Endothelial cell of umbilical vein (primary cell): Measurements from ENCODE around the gene APCDD1. TPM values are rescaled to one million over a fixed set of nuclear protein-coding genes. Genes with fewer than 3 reads are reported as not detected.

Experiments used
- BruUV-seq: library from RNA; stranded (reverse); fragments of 400-500 nt; replicated peaks from 2 replicates; lab custom pipeline; 2021; lab: Mats Ljungman, UMichigan
- CTCF ChIA-PET: fragments of 300-600, 350-600 bp; sonication (Branson Sonifier 250); formaldehyde crosslinking; loops from one replicate; lab custom pipeline; 2021; ENCODE audit warnings: antibody characterized with exemption, inconsistent platforms; lab: Charles Lee
- POLR2A ChIA-PET: fragments of 300-600, 350-600 bp; sonication (Branson Sonifier 250); formaldehyde crosslinking; loops from one replicate; lab custom pipeline; 2021; ENCODE audit warnings: antibody characterized with exemption, inconsistent platforms; lab: Charles Lee
- DNase-seq: peaks from one replicate; pipeline ENCODE4 v3.0.0-alpha.2; 2011; ENCODE audit warnings: low read depth, low spot score
- FAIRE-seq: peaks from 2 replicates; lab custom pipeline; 2011; peaks lifted over from hg19 to GRCh38; lab: Jason Lieb, UNC
- H2AFZ ChIP-seq: 2 replicates; pipeline ENCODE4 v1.6.0; 2012; ENCODE audit warnings: low read depth, low read length, control low read depth, inconsistent platforms
- H3K27ac ChIP-seq: 2 replicates; pipeline ENCODE4 v1.5.1; 2011; ENCODE audit warnings: low read depth, mild to moderate bottlenecking, control low read depth, low read length, moderate library complexity; ENCODE audit not compliant: insufficient read depth
- H3K27me3 ChIP-seq, 2 experiments: 2 replicates each; pipeline versions ENCODE4 v1.6.0 to v1.6.1; 2011; ENCODE audit warnings: low read length in 2 of 2, mixed read lengths in 1 of 2; ENCODE audit not compliant: control insufficient read depth in 2 of 2, insufficient read depth in 2 of 2
- H3K36me3 ChIP-seq, 2 experiments: 2 replicates in 1 of 2; 3 replicates in 1 of 2; pipeline ENCODE4 v1.5.1; 2011; ENCODE audit warnings: low read length in 2 of 2, mild to moderate bottlenecking in 1 of 2, moderate library complexity in 1 of 2; ENCODE audit not compliant: control insufficient read depth in 2 of 2, insufficient read depth in 2 of 2; ENCODE audit errors: extremely low read depth in 1 of 2
- H3K4me1 ChIP-seq: 3 replicates; pipeline ENCODE4 v1.5.1; 2011; ENCODE audit warnings: mild to moderate bottlenecking, low read length; ENCODE audit not compliant: control insufficient read depth, insufficient read depth; ENCODE audit errors: extremely low read depth
- H3K4me2 ChIP-seq: 2 replicates; pipeline ENCODE4 v1.6.1; 2011; ENCODE audit warnings: low read length, control low read depth, mixed read lengths; ENCODE audit not compliant: insufficient read depth
- H3K4me3 ChIP-seq, 3 experiments: fragments of 200-600 bp in 1 of 3; sonication (generic), shearing (Covaris generic) in 1 of 3; replicated peaks in 1 of 3; 2 replicates each; pipeline ENCODE4 v1.5.1; 2011 to 2016; ENCODE audit warnings: control low read depth in 3 of 3, low read length in 3 of 3, mild to moderate bottlenecking in 2 of 3, inconsistent platforms in 1 of 3, low read depth in 1 of 3, moderate library complexity in 1 of 3; ENCODE audit not compliant: insufficient read depth in 1 of 3
- H3K79me2 ChIP-seq: 2 replicates; pipeline ENCODE4 v1.6.0; 2012; ENCODE audit warnings: low read length, inconsistent platforms; ENCODE audit not compliant: control insufficient read depth, insufficient read depth
- H3K9ac ChIP-seq: replicated peaks from 2 replicates; pipeline ENCODE3; 2011; ENCODE audit warnings: low read length, control low read depth; ENCODE audit not compliant: insufficient read depth; ENCODE audit errors: extremely low read depth
- H3K9me1 ChIP-seq: replicated peaks from 3 replicates; pipeline ENCODE4 v1.6.0; 2011; ENCODE audit warnings: mild to moderate bottlenecking, low read length; ENCODE audit not compliant: control insufficient read depth, insufficient read depth; ENCODE audit errors: extremely low read depth
- H3K9me3 ChIP-seq: replicated peaks from 2 replicates; pipeline ENCODE4 v1.5.1; 2012; ENCODE audit warnings: low read length, inconsistent platforms; ENCODE audit not compliant: control insufficient read depth, insufficient read depth
- H4K20me1 ChIP-seq: replicated peaks from 2 replicates; pipeline ENCODE3; 2011; ENCODE audit warnings: mild to moderate bottlenecking, low read length; ENCODE audit not compliant: control insufficient read depth, insufficient read depth; ENCODE audit errors: extremely low read depth
- EZH2 ChIP-seq: IDR thresholded peaks from 2 replicates; pipeline ENCODE4 v1.6.1; 2012; ENCODE audit warnings: borderline replicate concordance, low read depth, mild to moderate bottlenecking, moderate library complexity, low read length, inconsistent platforms; ENCODE audit not compliant: severe bottlenecking
- FOS ChIP-seq: IDR thresholded peaks from 2 replicates; pipeline ENCODE4 v1.6.1; 2011; ENCODE audit warnings: mild to moderate bottlenecking, low read length, moderate library complexity, borderline replicate concordance; ENCODE audit not compliant: insufficient read depth
- GATA2 ChIP-seq: IDR thresholded peaks from 2 replicates; pipeline ENCODE4 v1.7.0; 2011; ENCODE audit warnings: low read depth, mild to moderate bottlenecking, moderate library complexity, mixed read lengths, low read length; ENCODE audit not compliant: insufficient read length, insufficient read depth
- JUN ChIP-seq: IDR thresholded peaks from 2 replicates; pipeline ENCODE4 v1.6.1; 2011; ENCODE audit warnings: borderline replicate concordance, low read depth; ENCODE audit not compliant: insufficient read length, insufficient read depth
- MYC ChIP-seq: IDR thresholded peaks from one replicate; pipeline ENCODE4 v1.6.1; 2011; ENCODE audit warnings: mild to moderate bottlenecking, low read depth, low read length
- POLR2A ChIP-seq: IDR thresholded peaks from 2 replicates; pipeline ENCODE4 v1.6.1; 2012; ENCODE audit warnings: low read depth, mild to moderate bottlenecking, control low read depth, low read length
- POLR2AphosphoS5 ChIP-seq: IDR thresholded peaks from 2 replicates; pipeline ENCODE4 v1.6.1; 2012; ENCODE audit warnings: low read depth, mild to moderate bottlenecking, control low read depth, low read length, moderate library complexity; ENCODE audit not compliant: insufficient read depth
- dilution Hi-C: fragments of 300-500 bp; cut with MboI; formaldehyde crosslinking; loops from one replicate; pipeline ENCODE4 v1.15.0; 2019; ENCODE audit warnings: low sequenced_read_pairs; ENCODE audit not compliant: extremely low pct_ligation_motif_present
- intact Hi-C: fragments of 100-400 bp; cut with micrococcal nuclease; formaldehyde crosslinking; loops from one replicate; pipeline ENCODE4 v1.10.0; 2022
- polyA plus RNA-seq, 4 experiments: library from polyadenylated mRNA; depleted of rRNA in 3 of 4; stranded (reverse) in 3 of 4; unstranded in 1 of 4; fragments of >200 nt; gene quantifications; 2 replicates each; pipeline versions ENCODE4 v1.2.1 to v1.2.3, GENCODE V29; 2011 to 2012; ENCODE audit warnings: missing spikeins in 1 of 4
- total RNA-seq: library from RNA; stranded (reverse); gene quantifications from 2 replicates; pipeline ENCODE4 v1.2.3, GENCODE V29; 2021
- TF ChIP-seq, protein P1 (sequence below), 2 donors: IDR thresholded peaks; 1 replicate in 1 of 2; 2 replicates in 1 of 2; pipeline ENCODE4 v1.5.1; 2011; ENCODE audit warnings: low read length in 2 of 2, mild to moderate bottlenecking in 2 of 2, moderate library complexity in 2 of 2, control low read depth in 1 of 2, inconsistent platforms in 1 of 2, low read depth in 1 of 2; ENCODE audit not compliant: insufficient read depth in 1 of 2; ENCODE audit errors: extremely low read depth in 1 of 2
- TF ChIP-seq, protein P2 (sequence below): IDR thresholded peaks from 2 replicates; pipeline ENCODE4 v1.6.1; 2011; ENCODE audit not compliant: insufficient read depth, insufficient read length

The APCDD1 gene
- total and polyA plus RNA-seq, 2 donors (not counting 3 experiments of a cell fraction or from before 2014, with no cell fraction given), result 0.95 to 1.4 TPM

DNA sequence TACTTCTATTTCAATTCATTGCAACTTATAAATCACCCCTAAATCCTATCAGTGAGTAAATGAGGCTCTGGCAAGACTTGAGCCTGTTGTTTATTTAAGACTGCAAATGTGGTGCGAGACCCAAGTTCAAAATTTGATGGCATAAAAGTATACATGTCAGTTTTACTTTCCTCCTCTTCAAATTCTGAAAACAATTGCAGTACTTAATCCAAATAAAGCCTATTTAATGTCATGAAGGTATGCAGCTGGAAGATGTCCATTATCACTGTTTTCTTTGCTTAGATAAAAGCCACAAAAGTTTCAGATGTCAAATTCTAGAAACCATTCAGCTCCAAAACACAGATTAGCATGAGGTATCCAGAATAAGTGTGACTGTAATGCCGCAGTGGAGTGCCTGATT, 3.3 kb downstream of the APCDD1 start:
- Histone ChIP-seq H3K9me3 (no peaks in the 10 kb centered on the region), H3K9ac (no peak overlapping the region), H3K4me1 (peaks cover 4% of the 10 kb centered on the region), H3K27me3 (peaks cover 44 to 48% of the 10 kb centered on the region in 2 experiments), H3K79me2 (no peaks in the 10 kb centered on the region), H4K20me1 (no peaks in the 10 kb centered on the region), H3K4me3 (no peak overlapping the region), H2AFZ (no peak overlapping the region), H3K27ac (no peak overlapping the region), H3K36me3 (no peaks in the 10 kb centered on the region), H3K4me2 (no peak overlapping the region), H3K9me1 (no peaks in the 10 kb centered on the region)
- no peak for FAIRE-seq
- no peak for DNase-seq
- intact Hi-C loops, result no loop called here
- TF ChIP-seq MYC (no peak), FOS (no peak), EZH2 (no peak), POLR2A (no peak), GATA2 (no peak), JUN (no peak), POLR2AphosphoS5 (no peak)
- TF ChIP-seq, protein P1, sequence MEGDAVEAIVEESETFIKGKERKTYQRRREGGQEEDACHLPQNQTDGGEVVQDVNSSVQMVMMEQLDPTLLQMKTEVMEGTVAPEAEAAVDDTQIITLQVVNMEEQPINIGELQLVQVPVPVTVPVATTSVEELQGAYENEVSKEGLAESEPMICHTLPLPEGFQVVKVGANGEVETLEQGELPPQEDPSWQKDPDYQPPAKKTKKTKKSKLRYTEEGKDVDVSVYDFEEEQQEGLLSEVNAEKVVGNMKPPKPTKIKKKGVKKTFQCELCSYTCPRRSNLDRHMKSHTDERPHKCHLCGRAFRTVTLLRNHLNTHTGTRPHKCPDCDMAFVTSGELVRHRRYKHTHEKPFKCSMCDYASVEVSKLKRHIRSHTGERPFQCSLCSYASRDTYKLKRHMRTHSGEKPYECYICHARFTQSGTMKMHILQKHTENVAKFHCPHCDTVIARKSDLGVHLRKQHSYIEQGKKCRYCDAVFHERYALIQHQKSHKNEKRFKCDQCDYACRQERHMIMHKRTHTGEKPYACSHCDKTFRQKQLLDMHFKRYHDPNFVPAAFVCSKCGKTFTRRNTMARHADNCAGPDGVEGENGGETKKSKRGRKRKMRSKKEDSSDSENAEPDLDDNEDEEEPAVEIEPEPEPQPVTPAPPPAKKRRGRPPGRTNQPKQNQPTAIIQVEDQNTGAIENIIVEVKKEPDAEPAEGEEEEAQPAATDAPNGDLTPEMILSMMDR (IDR thresholded peaks at IDR 0.05; ENCODE audit: extremely low read depth in 1 of 2, insufficient read depth in 1 of 2, low read depth in 1 of 2, low read length in 2 of 2), result no peak
- TF ChIP-seq, protein P2, sequence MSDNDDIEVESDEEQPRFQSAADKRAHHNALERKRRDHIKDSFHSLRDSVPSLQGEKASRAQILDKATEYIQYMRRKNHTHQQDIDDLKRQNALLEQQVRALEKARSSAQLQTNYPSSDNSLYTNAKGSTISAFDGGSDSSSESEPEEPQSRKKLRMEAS, result no peak
- BruUV-seq, result no TSS peak
- CTCF ChIA-PET, result no interaction called here
- dilution Hi-C loops, result no loop called here
- POLR2A ChIA-PET, result no interaction called here
